ENCODE measurements around the gene INPP5J.
"Not testable (repeated sequence)": the region's sequence is repeated elsewhere in the genome, so short reads cannot be mapped to it uniquely, and the experiment has no call there.

Gene INPP5J

DNA sequence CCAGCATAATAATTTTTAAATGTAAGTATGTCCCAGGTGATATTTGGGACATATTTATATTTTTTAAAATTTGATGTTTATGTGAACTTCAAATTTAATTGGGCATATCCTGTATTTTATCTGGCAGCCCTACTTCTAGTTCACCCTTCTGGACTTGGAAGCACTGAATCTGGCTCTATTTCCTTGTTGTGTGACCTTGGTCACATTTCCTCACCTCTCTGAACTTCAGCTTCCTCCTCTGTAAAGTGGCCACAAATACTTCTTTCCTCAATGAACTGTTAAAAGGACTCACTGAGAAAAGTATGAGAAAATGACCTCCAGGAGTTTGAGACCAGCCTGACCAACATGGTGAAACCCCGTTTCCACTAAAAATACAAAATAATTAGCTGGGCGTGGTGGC lies 29.1 kb downstream of the INPP5J start:
- DNase-seq = no peak

DNA sequence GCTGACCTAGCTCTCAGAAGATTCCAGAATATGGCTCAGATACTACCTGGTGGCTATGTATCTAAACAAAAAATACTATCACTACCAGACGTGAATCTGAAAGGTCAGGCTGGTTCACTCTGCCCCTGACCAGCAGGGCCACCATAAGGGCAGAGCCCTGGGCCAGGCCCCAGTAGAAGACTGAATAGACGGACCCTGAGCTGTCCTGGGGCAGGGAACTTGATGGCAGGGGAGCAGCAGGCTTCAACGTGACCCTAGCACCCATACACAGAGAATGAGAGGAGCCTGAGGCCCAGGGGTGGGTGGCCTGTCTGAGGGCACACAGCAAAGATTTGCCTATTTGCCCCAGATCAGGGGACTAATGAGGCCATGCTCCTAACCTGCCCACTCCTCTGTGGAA lies 30.6 kb downstream of the INPP5J start:
- DNase-seq = no peak

DNA sequence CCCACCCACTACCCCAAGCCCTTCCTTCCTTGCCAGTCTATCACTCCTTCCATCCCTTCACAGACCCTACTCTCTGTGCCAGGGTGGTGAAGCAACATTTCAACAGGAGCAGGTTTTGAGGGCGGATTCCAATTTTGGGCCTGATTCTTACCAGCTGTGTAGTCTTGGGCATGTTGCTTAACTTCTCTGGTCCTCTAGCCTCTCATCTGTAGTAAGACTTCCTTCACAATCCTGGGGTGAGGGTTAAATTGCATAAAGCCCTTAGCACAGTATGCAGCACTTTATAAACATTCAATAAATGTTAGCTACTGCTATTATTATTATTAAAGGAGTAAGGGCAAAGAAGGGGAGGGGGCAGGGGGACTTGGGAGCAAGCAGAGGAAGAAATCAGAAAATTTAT lies 32.2 kb downstream of the INPP5J start:
- no peak for DNase-seq

DNA sequence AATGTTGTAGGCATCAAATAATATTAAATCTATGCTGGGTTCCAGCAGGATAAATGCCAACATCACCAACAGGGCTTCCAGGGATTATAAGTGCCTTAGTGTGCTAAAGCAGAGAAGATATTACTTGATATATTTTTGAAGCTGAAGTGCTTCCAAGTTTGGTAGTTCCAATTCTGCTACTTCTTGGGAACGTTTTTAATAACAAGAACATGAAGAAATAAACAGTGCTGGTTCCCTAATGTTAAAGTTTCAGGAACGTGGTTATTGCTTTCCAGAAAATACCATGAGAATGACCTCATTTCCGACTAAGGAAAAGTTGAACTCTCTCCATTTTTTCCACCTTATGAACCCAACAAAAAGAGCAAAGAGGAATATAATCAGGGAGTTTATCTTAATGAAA lies 32.7 kb downstream of the INPP5J start:
- no peak for DNase-seq

DNA sequence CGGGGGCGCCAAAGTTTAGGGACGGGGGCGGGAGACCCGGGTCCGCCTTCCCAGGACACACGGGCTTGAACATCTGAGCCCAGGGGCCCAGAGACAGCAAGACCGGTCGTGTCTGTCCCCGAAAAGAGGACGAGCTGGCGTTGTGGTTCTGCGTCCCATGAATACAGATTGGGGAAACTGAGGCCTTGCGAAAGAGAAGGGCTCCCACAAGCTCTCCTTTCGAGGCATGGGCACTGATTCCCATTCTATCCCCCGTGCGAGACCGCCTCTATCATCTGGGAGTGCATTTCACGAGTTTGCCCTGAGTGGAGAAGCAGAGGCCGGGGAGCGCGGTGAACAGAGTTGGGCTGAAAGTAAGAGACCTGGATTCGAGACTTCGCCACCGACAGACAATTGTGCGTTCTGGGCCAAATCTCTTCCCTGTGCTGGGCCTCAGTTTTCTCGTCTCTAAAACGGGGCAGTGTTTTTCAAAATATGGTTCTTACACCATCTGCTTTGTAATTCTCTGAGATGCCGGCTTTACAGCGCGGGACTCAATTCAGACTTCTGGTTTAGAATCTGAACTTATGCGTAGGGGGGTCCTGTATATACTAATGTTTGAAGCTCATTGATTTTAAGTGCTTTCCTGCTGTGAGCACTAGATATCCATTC lies 37.7 kb downstream of the INPP5J start:
- DNase-seq = no peak

DNA sequence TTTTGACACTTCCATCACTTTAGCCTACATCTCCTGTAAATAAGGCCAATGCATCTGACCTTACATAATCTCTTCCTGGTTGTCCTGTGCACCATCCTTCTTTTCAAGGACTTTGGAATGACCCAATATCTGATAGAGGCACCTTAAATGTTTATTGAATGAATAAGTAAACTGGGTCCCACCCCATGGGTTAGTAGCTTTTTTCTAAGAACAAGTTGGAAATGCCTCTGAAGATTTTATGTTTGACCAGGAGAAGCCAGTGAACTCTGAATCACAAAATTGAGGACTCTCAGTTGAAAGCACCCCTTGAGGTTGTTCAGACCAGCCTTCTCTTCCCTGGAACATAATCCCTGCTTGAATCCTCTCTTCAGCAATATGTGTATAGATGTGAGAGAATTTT lies 38.6 kb downstream of the INPP5J start:
- no peak for DNase-seq

DNA sequence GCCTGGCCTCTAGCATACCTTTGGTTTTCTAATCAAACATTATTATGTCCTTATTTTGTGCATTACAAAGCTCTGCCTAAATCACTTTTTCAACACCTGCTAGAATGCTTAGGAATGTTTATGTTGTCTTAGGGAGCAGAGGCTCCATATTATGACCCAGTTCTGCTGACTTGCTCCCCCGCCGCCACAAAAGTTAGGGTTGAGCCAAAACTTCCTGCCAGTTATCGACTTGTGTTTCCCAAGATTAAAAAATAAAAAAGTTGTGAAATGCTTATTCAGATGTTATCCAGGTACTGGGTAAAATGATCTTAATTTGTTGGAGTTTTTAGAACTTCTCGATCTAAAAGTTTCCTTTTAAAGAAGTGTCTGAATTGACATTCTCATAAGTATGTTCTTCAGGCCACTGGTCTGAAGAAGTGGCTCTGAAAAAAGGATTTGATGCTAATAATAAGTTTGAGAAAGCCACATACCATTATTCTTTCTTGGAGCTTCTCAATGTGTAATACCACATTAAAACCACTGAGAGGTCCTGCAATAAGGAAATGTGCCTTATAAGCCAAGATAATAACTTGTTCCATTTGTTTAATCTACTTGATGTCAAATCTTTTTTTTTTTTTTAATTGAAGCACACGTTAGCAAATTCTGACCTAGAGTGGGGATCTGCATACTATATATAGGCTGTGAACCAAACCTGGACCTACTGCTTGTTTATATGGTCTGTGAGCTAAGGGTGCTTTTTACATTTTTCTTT lies 39.4 kb downstream of the INPP5J start:
- DNase-seq = no peak

DNA sequence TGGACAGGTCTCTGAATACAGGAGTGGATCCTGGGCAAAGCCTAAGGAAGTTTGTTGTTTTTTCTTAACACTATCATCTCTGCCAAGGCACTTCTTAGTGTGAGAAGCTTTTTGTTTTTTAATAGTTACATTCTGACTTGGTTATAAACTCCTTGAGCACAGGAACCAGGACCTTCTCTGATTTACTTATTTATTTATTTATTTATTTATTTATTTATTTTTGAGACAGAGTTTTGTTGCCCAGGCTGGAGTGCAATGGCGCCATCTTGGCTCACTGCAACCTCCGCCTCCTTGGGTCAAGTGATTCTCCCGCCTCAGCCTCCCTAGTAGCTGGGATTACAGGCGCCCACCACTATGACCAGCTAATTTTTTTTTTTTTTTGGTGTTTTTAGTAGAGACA lies 48.2 kb downstream of the INPP5J start:
- DNase-seq = no peak

DNA sequence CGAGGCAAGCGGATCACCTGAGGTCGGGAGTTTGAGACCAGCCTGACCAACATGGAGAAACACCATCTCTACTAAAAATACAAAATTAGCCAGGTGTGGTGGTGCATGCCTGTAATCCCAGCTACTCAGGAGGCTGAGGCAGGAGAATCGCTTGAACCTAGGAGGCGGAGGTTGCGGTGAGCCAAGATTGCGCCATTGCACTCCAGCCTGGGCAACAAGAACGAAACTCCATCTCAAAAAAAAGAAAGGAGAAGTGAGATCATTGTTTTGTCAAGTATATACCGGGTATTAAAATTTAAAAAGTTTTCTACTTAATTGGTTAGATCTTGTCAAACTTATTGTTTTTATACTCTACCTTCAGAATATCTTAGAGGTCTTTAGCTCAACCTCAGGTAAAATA lies 49.0 kb downstream of the INPP5J start:
- not testable (repeated sequence) for DNase-seq

DNA sequence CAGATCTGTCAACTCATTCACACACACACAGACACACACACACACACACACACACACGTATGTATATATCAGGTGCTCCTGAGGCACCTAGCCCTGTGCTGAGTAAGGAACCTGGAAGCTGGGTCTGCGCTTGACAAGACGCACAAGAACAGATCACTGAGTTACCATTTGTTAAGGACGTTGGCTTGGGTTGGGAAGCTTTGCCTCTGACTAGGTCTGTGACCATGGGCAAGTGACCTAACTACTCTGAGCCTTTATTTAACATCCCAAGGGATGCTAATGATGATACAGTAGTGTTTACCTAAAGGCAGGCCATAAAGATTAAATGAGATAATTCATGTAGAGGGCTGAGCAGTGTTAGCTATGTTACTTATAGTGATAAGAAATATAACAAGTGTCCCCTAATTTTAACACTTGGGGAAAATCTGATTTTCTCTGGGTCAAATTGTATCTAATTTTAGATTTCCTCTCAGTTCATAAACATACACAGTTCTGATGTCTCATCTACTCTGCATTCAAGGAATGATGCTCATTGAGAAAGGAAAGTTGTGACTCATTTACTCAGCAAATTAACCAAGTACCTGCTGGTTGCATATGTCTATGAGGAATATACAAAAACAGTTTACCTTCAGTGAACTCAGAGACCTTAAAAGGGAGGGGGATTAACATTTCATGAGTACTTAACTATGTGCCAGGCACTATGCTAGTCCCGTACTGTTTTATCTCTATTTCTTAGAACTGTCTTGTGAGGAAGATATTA lies 50.8 kb downstream of the INPP5J start:
- no peak for DNase-seq

DNA sequence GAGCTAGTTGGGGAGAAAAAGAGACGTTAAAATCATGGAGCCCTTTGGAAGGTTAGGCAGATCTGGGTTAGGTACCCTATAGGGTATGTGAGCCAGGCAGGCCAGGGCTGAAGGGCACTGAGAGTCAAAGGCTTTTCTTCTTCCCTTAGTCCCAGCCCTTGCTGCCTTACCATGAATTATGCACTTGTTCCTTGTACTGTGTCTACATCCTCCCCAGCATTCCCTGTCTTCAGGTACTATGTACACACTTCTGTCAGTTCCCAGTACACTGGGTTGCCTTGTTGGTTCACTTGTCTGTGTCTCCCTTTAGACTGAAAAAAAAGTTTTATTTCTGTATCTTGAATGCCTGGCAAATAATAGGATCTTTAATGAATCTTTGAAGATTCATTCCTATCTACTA lies 54.2 kb downstream of the INPP5J start:
- DNase-seq = no peak

DNA sequence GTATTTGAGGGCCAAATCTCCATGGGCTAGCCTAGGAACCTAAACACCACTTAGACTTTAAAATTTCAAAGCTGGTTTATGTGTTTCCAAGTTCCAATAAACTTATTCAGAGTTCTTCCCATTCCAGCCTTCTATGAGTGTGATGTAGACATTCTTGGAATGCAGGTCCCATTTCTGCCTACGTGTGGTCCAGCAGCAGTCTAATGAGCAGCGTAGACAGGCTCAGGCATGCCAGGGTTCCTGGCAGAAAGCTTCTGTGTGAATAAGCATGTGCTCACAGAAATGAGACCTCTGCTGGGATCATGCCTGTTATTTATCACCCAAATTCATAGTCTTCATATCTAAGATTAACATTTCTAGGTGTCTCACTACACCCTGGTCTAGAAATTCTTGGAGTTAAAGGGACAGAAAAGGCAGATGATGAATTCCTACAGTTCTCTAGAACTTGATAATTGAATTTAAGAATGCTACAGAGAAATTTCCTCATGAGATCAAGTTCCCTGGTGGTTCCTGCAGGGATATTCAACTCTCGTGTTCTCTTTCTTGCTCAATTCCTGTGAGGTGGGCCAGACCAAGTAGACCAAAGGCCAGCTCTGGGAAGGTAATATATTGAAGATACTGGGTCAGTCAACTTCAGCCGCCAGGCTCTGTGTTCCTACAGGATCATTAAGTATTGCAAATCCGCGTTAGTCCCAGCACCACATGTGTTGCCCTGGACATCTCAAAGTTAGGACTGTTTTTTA lies 54.8 kb downstream of the INPP5J start:
- no peak for DNase-seq

DNA sequence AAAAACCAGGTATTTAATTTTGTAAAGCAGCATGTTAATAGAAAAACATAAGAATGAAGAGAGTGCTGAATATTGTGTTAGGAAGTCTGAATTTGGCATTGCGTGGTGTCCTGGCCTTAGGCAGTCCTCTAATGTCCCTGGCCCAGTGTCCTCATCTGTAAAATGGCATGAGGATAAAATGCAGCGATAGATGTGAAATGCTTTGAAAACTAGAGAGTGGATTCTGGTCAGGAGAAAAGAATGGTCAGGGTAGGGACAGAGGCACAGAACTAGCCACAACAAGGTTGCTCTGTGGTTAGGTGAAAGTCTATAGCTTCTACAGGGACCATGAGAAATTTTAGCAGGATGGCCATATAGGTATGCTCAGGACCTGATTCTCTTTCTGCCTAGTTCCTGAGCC lies 56.1 kb downstream of the INPP5J start:
- no peak for DNase-seq

DNA sequence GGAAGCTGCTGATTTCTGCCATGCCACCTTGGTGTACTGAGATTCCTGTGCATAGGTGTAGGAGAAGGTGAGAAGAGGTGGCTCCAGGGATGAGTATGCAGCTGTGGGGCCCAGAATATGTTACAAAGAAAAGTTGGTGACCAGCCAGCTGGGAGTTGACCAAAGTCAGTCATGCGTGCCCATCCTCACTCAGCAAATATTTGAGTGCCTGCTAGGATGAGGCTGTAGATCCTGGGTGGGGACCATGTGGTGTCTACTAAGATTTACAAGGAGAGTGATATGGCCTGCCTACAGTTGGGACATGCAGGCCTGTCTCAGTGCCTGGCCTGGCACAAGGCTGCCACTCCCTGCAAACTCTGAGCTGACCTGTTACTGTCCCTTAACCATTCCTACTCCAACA lies 56.6 kb downstream of the INPP5J start:
- DNase-seq = no peak

DNA sequence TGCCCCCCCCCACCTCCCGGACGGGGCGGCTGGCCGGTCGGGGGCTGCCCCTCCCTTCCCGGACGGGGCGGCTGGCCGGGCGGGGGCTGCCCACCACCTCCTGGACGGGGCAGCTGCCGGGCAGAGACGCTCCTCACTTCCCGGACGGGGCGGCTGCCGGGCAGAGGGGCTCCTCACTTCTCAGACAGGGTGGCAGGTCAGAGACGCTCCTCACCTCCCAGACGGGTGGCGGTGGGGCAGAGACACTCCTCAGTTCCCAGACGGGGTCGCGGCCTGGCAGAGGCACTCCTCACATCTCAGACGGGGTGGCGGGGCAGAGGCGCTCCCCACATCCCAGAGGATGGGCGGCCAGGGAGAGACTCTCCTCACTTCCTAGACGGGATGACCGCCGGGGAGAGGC lies 61.2 kb downstream of the INPP5J start:
- DNase-seq = no peak

Data from effector CD8-positive, alpha-beta T cell (primary cell).